OCI-LY1 (cell line): ENCODE measurements around the gene MRPS10.

Experiments used
- EZH2 ChIP-seq: fragments of 200-600 bp; sonication (generic), shearing (Covaris generic); IDR thresholded peaks from 2 replicates; pipeline ENCODE4 v1.8.0; 2017; ENCODE audit warnings: borderline replicate concordance, mixed run types, mild to moderate bottlenecking, antibody characterized with exemption, low read length, moderate library complexity, mixed read lengths
- TF ChIP-seq, protein P1 (sequence below): fragments of 200-600 bp; sonication (generic), shearing (Covaris generic); IDR thresholded peaks from 2 replicates; pipeline ENCODE4 v1.5.1; 2017; ENCODE audit warnings: mild to moderate bottlenecking, antibody characterized with exemption, low read length, moderate library complexity, mixed read lengths

DNA sequence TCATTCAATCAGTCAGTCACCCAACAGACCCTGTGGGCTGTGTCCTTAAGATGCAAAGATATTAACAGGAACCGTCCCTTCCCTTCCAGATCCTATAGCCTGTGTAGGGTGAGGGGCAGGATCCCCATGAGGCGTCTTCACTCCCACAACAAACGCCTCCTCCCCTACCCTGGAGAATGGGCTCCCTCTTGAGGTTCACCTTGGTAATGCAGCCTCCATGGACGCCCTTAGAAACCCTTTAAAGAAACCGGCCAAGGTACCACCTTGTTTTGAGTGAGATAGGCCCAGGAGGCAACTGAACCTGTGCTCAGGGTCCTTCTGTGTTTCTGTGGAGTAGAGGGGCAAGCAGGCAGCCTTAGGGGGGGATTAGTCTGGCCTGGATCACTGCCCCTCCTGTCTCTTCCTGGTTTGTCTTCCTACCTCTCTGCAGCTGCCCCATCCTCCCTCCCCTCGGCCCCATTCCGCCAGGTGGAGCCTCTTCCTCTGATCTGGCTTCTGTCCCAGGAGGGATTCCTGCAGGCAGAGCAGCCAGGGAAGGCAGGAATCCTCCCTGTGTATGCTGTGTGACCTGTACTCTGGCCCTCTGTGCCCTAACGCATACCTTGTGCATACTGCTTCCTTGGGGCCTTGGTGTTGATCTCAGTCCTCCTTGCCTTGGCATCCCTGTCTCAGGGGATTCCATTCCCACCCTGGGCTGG is 51.1 kb downstream of the MRPS10 start:
- no peak for TF ChIP-seq EZH2
- TF ChIP-seq, protein P1, sequence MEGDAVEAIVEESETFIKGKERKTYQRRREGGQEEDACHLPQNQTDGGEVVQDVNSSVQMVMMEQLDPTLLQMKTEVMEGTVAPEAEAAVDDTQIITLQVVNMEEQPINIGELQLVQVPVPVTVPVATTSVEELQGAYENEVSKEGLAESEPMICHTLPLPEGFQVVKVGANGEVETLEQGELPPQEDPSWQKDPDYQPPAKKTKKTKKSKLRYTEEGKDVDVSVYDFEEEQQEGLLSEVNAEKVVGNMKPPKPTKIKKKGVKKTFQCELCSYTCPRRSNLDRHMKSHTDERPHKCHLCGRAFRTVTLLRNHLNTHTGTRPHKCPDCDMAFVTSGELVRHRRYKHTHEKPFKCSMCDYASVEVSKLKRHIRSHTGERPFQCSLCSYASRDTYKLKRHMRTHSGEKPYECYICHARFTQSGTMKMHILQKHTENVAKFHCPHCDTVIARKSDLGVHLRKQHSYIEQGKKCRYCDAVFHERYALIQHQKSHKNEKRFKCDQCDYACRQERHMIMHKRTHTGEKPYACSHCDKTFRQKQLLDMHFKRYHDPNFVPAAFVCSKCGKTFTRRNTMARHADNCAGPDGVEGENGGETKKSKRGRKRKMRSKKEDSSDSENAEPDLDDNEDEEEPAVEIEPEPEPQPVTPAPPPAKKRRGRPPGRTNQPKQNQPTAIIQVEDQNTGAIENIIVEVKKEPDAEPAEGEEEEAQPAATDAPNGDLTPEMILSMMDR: peak; percentile 85
